Measurements from ENCODE around the gene HPCA.

The HPCA gene

GRCh38 chr1:32894681-32895080, 8.4 kb downstream of the HPCA start:
- no peak overlapping the region for H3K27ac ChIP-seq
- TF ChIP-seq Cebpa-rat (IDR thresholded peaks at IDR 0.05) = no peak
- no peak overlapping the region for H3K4me3 ChIP-seq
- H3K4me2 ChIP-seq = no peak overlapping the region
- H3K36me3 ChIP-seq = peaks cover 15% of the 10 kb centered on the region
- H3K4me1 ChIP-seq = peaks cover 23% of the 10 kb centered on the region
- H3K27me3 ChIP-seq = peaks cover 32% of the 10 kb centered on the region
- no peak overlapping the region for H3K9ac ChIP-seq
- peaks cover 13% of the 10 kb centered on the region; the same call in 1 of the 2 replicates for H4K20me1 ChIP-seq
- H3K9me3 ChIP-seq = no peaks in the 10 kb centered on the region; the same call in 1 of the 2 replicates

DNA sequence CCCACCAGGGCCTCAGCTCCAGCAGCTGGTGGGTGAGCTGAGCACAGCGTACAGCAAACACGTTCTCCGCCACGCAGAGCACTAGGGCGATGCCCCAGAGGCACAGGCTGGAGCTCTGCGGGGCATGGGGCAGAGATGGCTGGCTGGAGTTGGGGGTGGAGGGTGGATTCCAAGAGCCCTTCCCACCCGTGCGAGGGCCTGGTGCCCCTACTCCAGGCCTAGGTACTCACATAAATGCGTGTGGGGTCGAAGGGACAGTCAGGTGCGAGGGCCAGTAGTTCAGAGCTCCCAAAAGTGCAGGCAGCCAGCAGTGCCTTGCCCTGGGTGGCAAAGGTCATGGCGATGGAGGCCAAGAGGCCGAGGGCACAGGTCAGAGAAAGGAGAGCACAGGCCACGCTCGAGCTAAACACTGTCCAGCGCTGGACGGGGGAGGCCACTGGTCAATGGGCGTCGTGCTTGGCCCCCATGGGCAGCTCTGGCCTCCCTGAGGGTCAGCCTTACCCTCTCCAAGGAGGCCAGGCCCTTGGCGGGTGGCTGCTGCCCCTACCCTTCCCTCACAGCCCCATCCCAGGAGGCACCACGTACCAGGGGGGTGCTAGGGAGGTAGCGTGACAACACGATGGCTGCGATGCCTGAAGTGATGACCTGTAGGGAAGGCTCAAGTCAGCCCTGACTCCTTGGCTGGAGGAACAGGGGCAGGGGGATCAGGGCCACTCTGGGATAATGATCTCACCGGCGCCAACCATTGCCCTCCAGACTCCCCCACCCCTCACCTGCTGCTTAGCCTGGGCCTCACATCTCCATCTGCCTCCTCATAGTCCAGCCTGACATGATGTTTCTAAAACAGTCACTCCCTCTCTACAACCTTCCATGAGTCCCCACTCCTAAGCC, 9.3 kb downstream of the HPCA start:
- H3K27ac ChIP-seq = no peak overlapping the region
- peaks cover 13% of the 10 kb centered on the region; the same call in 1 of the 2 replicates for H4K20me1 ChIP-seq
- TF ChIP-seq Cebpa-rat (IDR thresholded peaks at IDR 0.05) = no peak
- peaks cover 15% of the 10 kb centered on the region for H3K36me3 ChIP-seq
- H3K9ac ChIP-seq = no peak overlapping the region
- H3K4me2 ChIP-seq = no peak overlapping the region
- H3K4me1 ChIP-seq = peaks cover 32% of the 10 kb centered on the region
- no peaks in the 10 kb centered on the region; the same call in 1 of the 2 replicates for H3K9me3 ChIP-seq
- H3K27me3 ChIP-seq = peaks cover 32% of the 10 kb centered on the region
- no peak overlapping the region for H3K4me3 ChIP-seq

DNA sequence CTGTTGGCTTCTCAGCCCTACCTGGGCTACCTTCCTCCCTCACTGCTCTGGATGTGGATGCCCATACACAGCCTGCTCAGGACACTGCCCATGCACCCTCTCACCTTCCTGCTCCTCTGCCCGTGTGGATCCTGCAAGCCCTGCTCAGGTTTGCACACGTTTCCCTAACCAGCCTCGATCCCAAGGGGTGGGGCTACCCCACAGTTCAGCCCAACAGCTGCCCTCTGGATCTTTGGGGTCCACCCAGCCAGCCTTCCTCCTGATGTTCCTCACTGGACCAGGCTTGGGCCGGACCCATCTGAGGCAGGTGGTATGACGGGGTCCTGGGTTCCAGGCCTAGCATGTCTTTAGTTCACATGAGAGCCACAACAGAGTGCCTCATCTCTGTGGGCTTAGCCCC, 10.2 kb downstream of the HPCA start:
- peaks cover 13% of the 10 kb centered on the region; the same call in 1 of the 2 replicates for H4K20me1 ChIP-seq
- no peaks in the 10 kb centered on the region; the same call in 1 of the 2 replicates for H3K9me3 ChIP-seq
- H3K27ac ChIP-seq = no peak overlapping the region
- peaks cover 36% of the 10 kb centered on the region for H3K4me1 ChIP-seq
- no peak for TF ChIP-seq Cebpa-rat (IDR thresholded peaks at IDR 0.05)
- peaks cover 30% of the 10 kb centered on the region for H3K27me3 ChIP-seq
- no peak overlapping the region for H3K4me2 ChIP-seq
- H3K4me3 ChIP-seq = no peak overlapping the region
- H3K9ac ChIP-seq = no peak overlapping the region
- peaks cover 15% of the 10 kb centered on the region for H3K36me3 ChIP-seq

- Histone ChIP-seq H3K36me3 (peaks cover 15% of the 10 kb centered on the region), H3K27ac (no peak overlapping the region), H3K27me3 (peaks cover 21% of the 10 kb centered on the region), H3K4me2 (no peak overlapping the region), H4K20me1 (peaks cover 9% of the 10 kb centered on the region; the same call in 1 of the 2 replicates), H3K4me1 (peaks cover 33% of the 10 kb centered on the region), H3K4me3 (no peak overlapping the region), H3K9ac (no peak overlapping the region), H3K9me3 (no peaks in the 10 kb centered on the region; the same call in 1 of the 2 replicates)
- TF ChIP-seq Cebpa-rat (IDR thresholded peaks at IDR 0.05) = no peak
Measured at GRCh38 chr1:32897082-32898049, 11.1 kb downstream of the HPCA start.

DNA sequence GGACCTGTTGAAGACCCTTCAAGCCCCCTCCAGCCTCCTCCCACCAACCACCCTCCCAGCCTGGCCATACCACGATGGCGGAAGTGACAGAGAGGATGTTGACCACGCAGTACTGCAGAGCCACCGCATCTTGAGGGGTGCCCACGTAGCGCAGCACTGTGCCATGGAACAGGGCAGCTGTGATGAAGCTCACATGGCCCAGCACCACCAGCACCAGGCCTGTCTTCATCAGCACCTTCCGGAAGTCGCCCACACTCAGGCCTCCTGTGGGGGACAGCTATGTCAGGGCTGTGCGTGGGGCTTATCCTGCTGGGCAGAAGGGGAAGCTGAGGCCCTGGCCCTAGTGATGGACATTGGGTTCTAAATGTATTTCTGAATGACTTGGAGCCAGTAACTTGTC, 11.8 kb downstream of the HPCA start:
- no peaks in the 10 kb centered on the region; the same call in 1 of the 2 replicates for H3K9me3 ChIP-seq
- no peak overlapping the region for H3K4me3 ChIP-seq
- H3K4me1 ChIP-seq = peaks cover 26% of the 10 kb centered on the region
- peaks cover 14% of the 10 kb centered on the region for H3K27me3 ChIP-seq
- no peak overlapping the region for H3K9ac ChIP-seq
- peaks cover 15% of the 10 kb centered on the region for H3K36me3 ChIP-seq
- H3K4me2 ChIP-seq = no peak overlapping the region
- TF ChIP-seq Cebpa-rat (IDR thresholded peaks at IDR 0.05) = no peak
- peaks cover 8% of the 10 kb centered on the region; the same call in 1 of the 2 replicates for H4K20me1 ChIP-seq
- no peak overlapping the region for H3K27ac ChIP-seq

DNA sequence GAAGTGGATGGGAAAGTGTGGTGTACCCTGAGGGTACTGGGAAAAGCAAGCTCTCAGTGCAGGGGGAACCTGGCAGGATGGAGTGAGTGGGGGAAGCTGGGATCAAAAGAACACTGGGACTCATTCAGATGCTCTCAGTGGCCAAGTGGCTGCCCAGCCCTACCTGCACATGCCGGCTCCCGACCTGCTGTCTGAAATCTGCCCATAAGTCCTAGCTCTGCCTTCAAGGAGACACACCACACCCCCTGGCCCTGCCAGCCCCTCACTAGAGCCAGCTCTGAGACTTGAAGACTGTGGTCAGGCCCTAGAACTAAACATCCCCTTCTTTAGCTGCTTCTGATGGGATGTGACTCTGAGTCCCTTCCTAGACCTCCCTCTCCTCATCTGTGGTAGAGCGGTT, 12.7 kb downstream of the HPCA start:
- Histone ChIP-seq H3K4me2 (no peak overlapping the region), H3K4me1 (peaks cover 20% of the 10 kb centered on the region), H3K36me3 (peaks cover 15% of the 10 kb centered on the region), H3K4me3 (no peak overlapping the region), H4K20me1 (peaks cover 8% of the 10 kb centered on the region; the same call in 1 of the 2 replicates), H3K27me3 (peaks cover 6% of the 10 kb centered on the region; the same call in 1 of the 2 replicates), H3K9me3 (no peaks in the 10 kb centered on the region), H3K9ac (no peak overlapping the region), H3K27ac (no peak overlapping the region)
- TF ChIP-seq Cebpa-rat (IDR thresholded peaks at IDR 0.05) = no peak

- H3K4me1 ChIP-seq = peaks cover 21% of the 10 kb centered on the region
- no peak for TF ChIP-seq Cebpa-rat (IDR thresholded peaks at IDR 0.05)
- peaks cover 12% of the 10 kb centered on the region for H3K36me3 ChIP-seq
- peak overlapping the region; percentile 97 for H3K4me2 ChIP-seq
- no peak overlapping the region for H3K27ac ChIP-seq
- peaks cover 8% of the 10 kb centered on the region; the same call in 1 of the 2 replicates for H4K20me1 ChIP-seq
- H3K4me3 ChIP-seq = no peak overlapping the region
- no peaks in the 10 kb centered on the region; the same call in 1 of the 2 replicates for H3K27me3 ChIP-seq
- no peak overlapping the region; the same call in 1 of the 2 replicates for H3K9ac ChIP-seq
- H3K9me3 ChIP-seq = no peaks in the 10 kb centered on the region
Measured at GRCh38 chr1:32899586-32900296, 13.4 kb downstream of the HPCA start.

- Histone ChIP-seq H4K20me1 (peaks cover 5% of the 10 kb centered on the region; the same call in 1 of the 2 replicates), H3K4me1 (peaks cover 21% of the 10 kb centered on the region), H3K4me2 (peak overlapping the region; percentile 97), H3K36me3 (peaks cover 5% of the 10 kb centered on the region; the same call in 1 of the 2 replicates), H3K27ac (peak overlapping the region; percentile 74), H3K4me3 (peak overlapping the region; percentile 77), H3K9ac (peak overlapping the region; percentile 80), H3K9me3 (no peaks in the 10 kb centered on the region), H3K27me3 (no peaks in the 10 kb centered on the region)
- TF ChIP-seq Cebpa-rat (IDR thresholded peaks at IDR 0.05) = no peak
Measured at GRCh38 chr1:32900371-32900955, 14.2 kb downstream of the HPCA start.
